H1 (cell line): ENCODE data around the gene CHAT.

ENCODE experiments used
- CTCF ChIP-seq, 3 experiments: IDR thresholded peaks; 1 replicate in 2 of 3; 2 replicates in 1 of 3; pipeline versions ENCODE4 v1.5.1 to v1.6.1; 2011; ENCODE audit warnings: low read length in 3 of 3, mild to moderate bottlenecking in 3 of 3, inconsistent platforms in 2 of 3, low read depth in 1 of 3, moderate library complexity in 1 of 3; ENCODE audit not compliant: insufficient read depth in 1 of 3; ENCODE audit errors: control extremely low read depth in 1 of 3
- GABPA ChIP-seq: IDR thresholded peaks from 2 replicates; pipeline ENCODE4 v1.6.1; 2011; ENCODE audit warnings: mild to moderate bottlenecking, low read length, moderate library complexity, borderline replicate concordance; ENCODE audit not compliant: insufficient read depth
- HDAC2 ChIP-seq, 2 experiments: fragments of 300-600 bp in 1 of 2; sonication (generic) in 1 of 2; IDR thresholded peaks; 2 replicates each; pipeline ENCODE4 v1.6.1; 2011 to 2012; ENCODE audit warnings: low read depth in 2 of 2, low read length in 2 of 2, mild to moderate bottlenecking in 2 of 2, moderate library complexity in 2 of 2, borderline replicate concordance in 1 of 2, inconsistent platforms in 1 of 2
- JUN ChIP-seq: IDR thresholded peaks from 2 replicates; pipeline ENCODE4 v1.6.1; 2011; ENCODE audit warnings: low read depth, mild to moderate bottlenecking, improper control_type of control experiment, low read length
- JUND ChIP-seq: IDR thresholded peaks from 2 replicates; pipeline ENCODE4 v1.6.1; 2011; ENCODE audit warnings: mild to moderate bottlenecking, improper control_type of control experiment, low read length
- POLR2A ChIP-seq, 2 experiments: IDR thresholded peaks; 1 replicate in 1 of 2; 2 replicates in 1 of 2; pipeline ENCODE4 v1.6.1; 2011; ENCODE audit warnings: low read depth in 2 of 2, low read length in 2 of 2, mild to moderate bottlenecking in 2 of 2; ENCODE audit errors: control extremely low read depth in 1 of 2
- POLR2AphosphoS5 ChIP-seq: IDR thresholded peaks from 2 replicates; pipeline ENCODE4 v1.6.1; 2011; ENCODE audit warnings: low read depth, low read length
- TAF1 ChIP-seq: IDR thresholded peaks from 2 replicates; pipeline ENCODE4 v1.6.1; 2011; ENCODE audit warnings: mild to moderate bottlenecking, low read depth, low read length
- USF2 ChIP-seq: IDR thresholded peaks from 2 replicates; pipeline ENCODE4 v1.6.1; 2011; ENCODE audit warnings: low read length, improper control_type of control experiment

GRCh38 chr10:49610458-49611165 lies 3.2 kb upstream of the CHAT start:
- TF ChIP-seq TAF1 = no peak
- no peak for TF ChIP-seq POLR2AphosphoS5
- no peak for TF ChIP-seq POLR2A (IDR thresholded peaks at IDR 0.05; ENCODE audit: control extremely low read depth in 1 of 2, low read depth in 2 of 2, low read length in 2 of 2)
- no peak for TF ChIP-seq HDAC2 (IDR thresholded peaks at IDR 0.05; ENCODE audit: borderline replicate concordance in 1 of 2, low read depth in 2 of 2, low read length in 2 of 2)
- TF ChIP-seq CTCF (IDR thresholded peaks at IDR 0.05; ENCODE audit: control extremely low read depth in 1 of 3, insufficient read depth in 1 of 3, low read depth in 1 of 3, low read length in 3 of 3) = no peak
- TF ChIP-seq JUN = no peak
- no peak for TF ChIP-seq USF2
- TF ChIP-seq GABPA = no peak
- TF ChIP-seq JUND = no peak
